22Rv1 (cell line): ENCODE results near the gene SLC25A22.

Experiments used
- CTCF ChIP-seq: fragments of 450-650 bp; IDR thresholded peaks from 2 replicates; pipeline ENCODE4 v1.5.1; 2017; ENCODE audit warnings: mild to moderate bottlenecking
- ZFX ChIP-seq: fragments of 450-650 bp; IDR thresholded peaks from 2 replicates; pipeline ENCODE4 v1.6.1; 2017; ENCODE audit warnings: antibody characterized with exemption, borderline replicate concordance

DNA sequence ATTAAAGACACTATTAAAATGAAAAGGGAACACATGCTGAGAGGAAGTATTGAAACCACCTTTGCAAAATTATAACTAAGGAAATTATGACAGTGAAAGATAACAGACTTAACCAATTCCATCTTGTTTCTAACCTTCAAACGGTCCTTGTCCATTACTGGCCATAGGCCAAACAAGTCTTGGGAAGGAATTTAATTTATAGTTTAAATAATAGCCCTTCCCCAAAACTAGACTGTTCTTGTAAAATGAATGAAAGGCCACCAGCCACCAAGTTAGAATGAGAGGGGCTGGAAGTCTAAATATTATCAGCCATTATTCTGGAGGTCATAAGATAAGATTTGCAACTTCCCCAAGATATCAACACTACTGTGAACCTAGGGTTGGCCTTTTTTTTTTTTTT is 52.7 kb downstream of the SLC25A22 start:
- no peak for TF ChIP-seq CTCF
- no peak for TF ChIP-seq ZFX
